Measurements from ENCODE around the gene C1orf94. TPM values are rescaled to one million over a fixed set of nuclear protein-coding genes. Genes with fewer than 3 reads are reported as not detected.

C1orf94 gene
- total RNA-seq, 1 experiment from 2014 or later = 0.39 TPM

DNA sequence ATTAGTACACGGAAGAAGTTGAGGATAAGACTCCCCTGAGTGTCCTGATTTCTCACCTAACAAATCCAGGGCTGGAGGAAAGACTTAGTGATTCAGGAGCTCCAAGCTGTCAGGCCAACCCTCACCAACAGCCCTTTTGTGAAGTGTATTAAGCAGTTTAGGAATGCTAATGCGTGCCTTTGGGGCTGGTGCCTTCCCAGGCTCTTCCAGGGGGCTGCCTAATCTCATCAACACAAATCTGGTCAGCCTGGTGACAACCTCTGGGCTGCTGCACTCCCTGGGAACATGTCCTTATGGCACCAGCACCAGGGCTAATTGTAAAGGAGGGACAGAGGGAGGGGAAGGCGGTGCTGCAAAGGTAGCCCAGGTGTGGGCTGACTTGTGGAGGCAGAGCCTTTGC lies 27.2 kb upstream of the C1orf94 start:
- H3K4me3 ChIP-seq = no peak overlapping the region
- no peaks in the 10 kb centered on the region for H3K36me3 ChIP-seq
- no peaks in the 10 kb centered on the region for H3K4me1 ChIP-seq (replicated peaks)
- no peaks in the 10 kb centered on the region for H3K9me3 ChIP-seq (replicated peaks)
- H3K27me3 ChIP-seq (replicated peaks) = no peaks in the 10 kb centered on the region
- H3K27ac ChIP-seq = no peak overlapping the region
- DNase-seq (ENCODE audit: low read depth in 1 of 2, low spot score in 2 of 2) = no peak

- Histone ChIP-seq H3K36me3 (no peaks in the 10 kb centered on the region), H3K27me3 (replicated peaks) (no peaks in the 10 kb centered on the region), H3K9me3 (replicated peaks) (no peaks in the 10 kb centered on the region), H3K27ac (no peak overlapping the region), H3K4me3 (no peak overlapping the region), H3K4me1 (replicated peaks) (no peaks in the 10 kb centered on the region)
- DNase-seq (ENCODE audit: low read depth in 1 of 2, low spot score in 2 of 2) = no peak
Observed at GRCh38 chr1:34153246-34153645, 23.5 kb upstream of the C1orf94 start.

DNA sequence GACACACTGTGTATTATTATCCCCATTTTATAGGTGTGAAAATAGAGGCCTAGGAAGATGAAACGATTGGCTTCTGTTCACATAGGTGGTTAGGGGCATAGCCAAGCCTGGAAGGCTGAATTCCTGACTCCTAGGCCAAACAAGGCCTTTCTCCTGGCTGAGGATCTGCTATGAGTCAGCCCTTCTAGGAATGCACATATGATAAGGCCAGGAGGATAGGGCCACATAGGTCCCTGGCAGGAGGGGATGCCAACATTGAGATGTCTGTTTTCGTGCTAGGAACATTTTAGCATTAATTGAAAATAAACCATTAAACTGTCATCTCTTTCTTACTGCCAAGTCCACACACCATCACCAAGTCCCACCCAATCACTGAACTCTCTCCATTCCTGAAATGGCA lies 20.8 kb upstream of the C1orf94 start:
- H3K4me1 ChIP-seq (replicated peaks) = no peaks in the 10 kb centered on the region

DNA sequence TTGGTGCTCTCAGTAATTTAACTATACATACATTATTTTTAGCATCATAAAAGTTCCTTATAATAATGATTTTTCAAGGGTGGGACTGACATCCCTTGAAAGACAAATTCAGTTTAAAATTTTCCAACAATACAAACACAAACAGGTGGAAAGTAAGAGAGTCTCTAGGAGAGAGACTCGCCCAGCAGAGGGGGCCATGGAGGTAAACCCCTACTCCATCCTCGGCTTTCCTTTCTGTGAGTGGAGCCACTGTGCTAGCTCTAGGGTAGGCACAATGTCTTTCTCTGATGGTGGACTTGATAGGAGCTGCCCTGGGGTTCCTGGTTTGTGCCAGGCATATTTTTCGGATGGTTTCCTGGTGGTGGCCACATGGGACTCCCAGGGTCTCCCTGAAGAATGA lies 20.0 kb upstream of the C1orf94 start:
- Histone ChIP-seq H3K36me3 (no peaks in the 10 kb centered on the region), H3K27me3 (replicated peaks) (peaks cover 10% of the 10 kb centered on the region), H3K9me3 (replicated peaks) (no peaks in the 10 kb centered on the region), H3K4me3 (no peak overlapping the region), H3K27ac (no peak overlapping the region), H3K4me1 (replicated peaks) (no peaks in the 10 kb centered on the region)
- DNase-seq (ENCODE audit: low read depth in 1 of 2, low spot score in 2 of 2) = no peak

More for the DNA sequence above, 20.8 kb upstream of the C1orf94 start:
- Histone ChIP-seq H3K27ac (no peak overlapping the region), H3K27me3 (replicated peaks) (peaks cover 3% of the 10 kb centered on the region), H3K36me3 (no peaks in the 10 kb centered on the region), H3K4me3 (no peak overlapping the region), H3K9me3 (replicated peaks) (no peaks in the 10 kb centered on the region)
- DNase-seq (ENCODE audit: low read depth in 1 of 2, low spot score in 2 of 2) = no peak

GRCh38 chr1:34162852-34163766 lies 13.6 kb upstream of the C1orf94 start:
- DNase-seq (ENCODE audit: low read depth in 1 of 2, low spot score in 2 of 2) = peak; percentile 50 to 78
- peak overlapping the region; percentile 44 for H3K4me3 ChIP-seq
- H3K36me3 ChIP-seq = no peaks in the 10 kb centered on the region
- peaks cover 32% of the 10 kb centered on the region for H3K4me1 ChIP-seq (replicated peaks)
- no peaks in the 10 kb centered on the region for H3K9me3 ChIP-seq (replicated peaks)
- H3K27me3 ChIP-seq (replicated peaks) = peaks cover 51% of the 10 kb centered on the region
- H3K27ac ChIP-seq = no peak overlapping the region

DNA sequence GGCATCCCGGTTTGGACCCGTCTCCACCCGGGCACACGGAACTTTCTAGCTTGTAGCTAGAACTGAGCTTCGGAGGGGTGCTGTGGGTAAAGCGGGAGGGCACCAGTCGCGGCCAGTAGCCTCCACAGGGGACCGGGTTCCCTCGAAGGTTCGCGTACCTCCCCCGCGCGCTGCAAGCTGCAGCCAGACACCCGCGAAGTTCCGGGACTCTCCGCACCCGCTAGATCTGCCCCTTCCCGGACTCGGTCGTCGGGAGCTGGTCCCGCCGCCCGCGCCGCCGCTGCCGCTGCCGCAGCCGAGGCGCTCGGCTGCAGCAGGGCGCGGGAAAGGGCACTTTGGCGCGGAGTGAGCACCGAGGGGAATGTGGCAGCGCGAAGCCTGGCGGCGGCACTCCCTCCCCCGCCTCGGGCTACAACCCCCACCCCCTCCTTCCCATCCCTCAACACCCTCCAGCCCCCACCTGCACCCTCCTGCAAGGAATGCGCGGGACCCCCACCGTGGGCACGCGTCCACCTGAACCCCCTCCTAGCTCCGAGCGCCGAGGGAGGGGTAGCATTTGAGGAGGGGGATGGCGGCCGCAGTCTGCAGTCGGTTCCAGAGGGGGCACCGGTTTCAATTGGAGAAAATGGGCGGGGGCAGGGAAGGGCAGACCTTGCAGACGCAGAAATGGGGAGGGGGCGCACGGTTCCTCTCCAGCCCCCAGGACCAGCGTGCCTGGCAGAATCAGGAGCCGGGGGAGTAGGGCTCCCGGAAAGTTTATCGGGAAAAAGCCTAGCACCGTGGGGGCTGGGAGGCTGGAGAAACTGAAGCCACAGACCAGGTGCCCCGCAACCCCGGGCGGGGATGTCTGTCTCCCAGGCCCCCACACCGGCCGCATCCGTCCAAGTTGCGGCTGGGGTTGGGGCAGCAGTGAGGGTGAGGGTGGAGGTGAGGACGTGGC lies 12.6 kb upstream of the C1orf94 start:
- peaks cover 51% of the 10 kb centered on the region for H3K27me3 ChIP-seq (replicated peaks)
- peaks cover 32% of the 10 kb centered on the region for H3K4me1 ChIP-seq (replicated peaks)
- DNase-seq (ENCODE audit: low read depth in 1 of 2, low spot score in 2 of 2) = peak in 1 of 2 experiments; percentile 11
- H3K36me3 ChIP-seq = no peaks in the 10 kb centered on the region
- H3K4me3 ChIP-seq = peak overlapping the region; percentile 44
- H3K9me3 ChIP-seq (replicated peaks) = no peaks in the 10 kb centered on the region
- no peak overlapping the region for H3K27ac ChIP-seq

GRCh38 chr1:34164771-34165391 lies 11.8 kb upstream of the C1orf94 start, which contains the start of gene CSMD2:
CSMD2 (minus strand) TSS chr1:34165230; CDS start chr1:34165097, 133 bp downstream.
- no peaks in the 10 kb centered on the region for H3K36me3 ChIP-seq
- H3K4me3 ChIP-seq = peak within 1 kb of the TSS; percentile 44
- peaks cover 32% of the 10 kb centered on the region for H3K4me1 ChIP-seq (replicated peaks)
- no peak within 1 kb of the TSS for H3K27ac ChIP-seq
- DNase-seq (ENCODE audit: low read depth in 1 of 2, low spot score in 2 of 2) = peak in 1 of 2 experiments; percentile 14
- no peaks in the 10 kb centered on the region for H3K9me3 ChIP-seq (replicated peaks)
- H3K27me3 ChIP-seq (replicated peaks) = peaks cover 51% of the 10 kb centered on the region

- DNase-seq (ENCODE audit: low read depth in 1 of 2, low spot score in 2 of 2) = no peak
- peaks cover 32% of the 10 kb centered on the region for H3K4me1 ChIP-seq (replicated peaks)
- peaks cover 51% of the 10 kb centered on the region for H3K27me3 ChIP-seq (replicated peaks)
Observed at GRCh38 chr1:34165422-34165921, 11.2 kb upstream of the C1orf94 start.

DNA sequence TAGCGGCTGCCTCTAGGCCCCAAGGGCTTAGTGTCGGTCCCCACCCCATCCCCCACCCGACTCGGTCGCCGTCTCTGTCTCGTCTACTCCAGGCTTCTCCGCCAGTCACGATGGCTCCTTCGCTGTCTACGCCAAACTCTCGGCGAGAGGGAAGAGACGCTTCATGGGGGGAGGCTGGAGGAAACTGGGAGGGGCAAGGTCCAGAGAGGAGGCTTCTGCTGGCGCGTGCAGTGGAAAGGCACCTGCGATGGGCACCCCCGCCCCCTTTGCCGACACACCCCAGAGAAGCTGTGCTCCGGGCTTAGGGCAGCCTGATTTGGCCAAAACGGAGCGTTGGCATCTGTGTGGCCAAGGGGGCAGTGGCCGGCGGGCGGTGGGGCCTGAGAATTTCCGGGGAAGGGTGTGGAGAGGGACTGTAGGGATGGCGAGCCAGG lies 10.5 kb upstream of the C1orf94 start:
- DNase-seq (ENCODE audit: low read depth in 1 of 2, low spot score in 2 of 2) = no peak
- Histone ChIP-seq H3K4me1 (replicated peaks) (peaks cover 32% of the 10 kb centered on the region), H3K27me3 (replicated peaks) (peaks cover 45% of the 10 kb centered on the region), H3K27ac (no peak overlapping the region), H3K36me3 (no peaks in the 10 kb centered on the region), H3K9me3 (replicated peaks) (no peaks in the 10 kb centered on the region), H3K4me3 (peak overlapping the region; percentile 15; the same call in 1 of the 2 replicates)

More at GRCh38 chr1:34165422-34165921, 11.2 kb upstream of the C1orf94 start:
- no peaks in the 10 kb centered on the region for H3K9me3 ChIP-seq (replicated peaks)
- peak overlapping the region; percentile 44 for H3K4me3 ChIP-seq
- H3K36me3 ChIP-seq = no peaks in the 10 kb centered on the region
- no peak overlapping the region for H3K27ac ChIP-seq

GRCh38 chr1:34166625-34167361 lies 9.9 kb upstream of the C1orf94 start:
- Histone ChIP-seq H3K27me3 (replicated peaks) (peaks cover 41% of the 10 kb centered on the region), H3K4me3 (peak overlapping the region; percentile 24), H3K4me1 (replicated peaks) (peaks cover 32% of the 10 kb centered on the region), H3K27ac (no peak overlapping the region; the same call in 1 of the 2 replicates), H3K9me3 (replicated peaks) (no peaks in the 10 kb centered on the region), H3K36me3 (no peaks in the 10 kb centered on the region)
- DNase-seq (ENCODE audit: low read depth in 1 of 2, low spot score in 2 of 2) = peak in 1 of 2 experiments; percentile 7

GRCh38 chr1:34167389-34167788 lies 9.3 kb upstream of the C1orf94 start:
- Histone ChIP-seq H3K4me1 (replicated peaks) (peaks cover 32% of the 10 kb centered on the region), H3K27ac (no peak overlapping the region; the same call in 1 of the 2 replicates), H3K27me3 (replicated peaks) (peaks cover 39% of the 10 kb centered on the region), H3K4me3 (peak overlapping the region; percentile 24; the same call in 1 of the 2 replicates), H3K36me3 (no peaks in the 10 kb centered on the region), H3K9me3 (replicated peaks) (no peaks in the 10 kb centered on the region)
- DNase-seq (ENCODE audit: low read depth in 1 of 2, low spot score in 2 of 2) = peak in 1 of 2 experiments; percentile 6

DNA sequence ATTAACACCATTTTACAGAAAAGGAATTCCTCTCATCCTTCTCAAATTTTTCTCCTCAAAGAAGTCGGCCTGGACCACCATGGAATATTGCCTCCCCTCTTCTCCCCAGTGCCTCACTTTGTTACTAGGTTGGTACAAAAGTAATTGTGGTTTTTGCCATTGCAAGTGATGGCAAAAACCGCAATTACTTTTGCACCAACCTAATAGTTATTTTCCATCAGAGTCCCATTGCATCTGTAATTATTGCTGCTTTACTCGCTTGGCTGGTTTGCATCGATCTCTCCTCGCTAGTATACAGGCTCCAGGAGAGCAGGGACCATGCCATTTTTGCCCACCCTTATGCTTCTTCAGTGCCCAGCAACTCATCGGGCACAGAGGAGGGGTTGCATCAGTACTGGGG lies 963 bp upstream of the C1orf94 start:
- no peak for DNase-seq (ENCODE audit: low read depth in 1 of 2, low spot score in 2 of 2)
- Histone ChIP-seq H3K27me3 (replicated peaks) (peaks cover 4% of the 10 kb centered on the region; the same call in 1 of the 2 replicates), H3K27ac (no peak overlapping the region), H3K4me1 (replicated peaks) (no peaks in the 10 kb centered on the region), H3K36me3 (no peaks in the 10 kb centered on the region), H3K4me3 (no peak overlapping the region), H3K9me3 (replicated peaks) (no peaks in the 10 kb centered on the region)

All from SJSA1 (cell line).